ENCODE measurements around the gene LYZL2.

Gene LYZL2

DNA sequence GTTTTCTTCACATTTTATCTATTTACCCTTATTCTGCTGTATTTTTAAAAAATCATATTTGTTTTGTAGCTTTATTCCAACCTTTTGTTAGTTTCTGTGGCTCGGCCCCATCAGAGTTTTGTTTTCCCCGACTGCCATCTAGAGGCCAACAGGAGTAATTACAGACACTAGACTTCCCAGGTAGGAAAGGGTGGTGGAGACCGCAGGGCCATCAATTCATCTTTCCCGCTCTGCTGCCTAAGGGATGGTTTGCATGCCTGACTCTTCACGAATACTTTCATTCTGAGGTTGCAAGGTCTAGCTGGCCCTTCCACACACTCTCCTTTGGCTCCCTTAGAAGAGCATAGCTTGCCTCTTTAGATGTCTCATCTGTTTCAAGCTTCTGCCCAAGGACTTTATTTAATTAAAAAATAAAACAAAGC is 38.3 kb downstream of the LYZL2 start:
- H3K9me3 ChIP-seq: no peaks in the 10 kb centered on the region
- no peak overlapping the region for H3K4me3 ChIP-seq
- peaks cover 31% of the 10 kb centered on the region for H3K4me1 ChIP-seq
- H3K9ac ChIP-seq: no peak overlapping the region
- H3K27ac ChIP-seq: no peak overlapping the region
- H3K36me3 ChIP-seq: no peaks in the 10 kb centered on the region
- H3K27me3 ChIP-seq: no peaks in the 10 kb centered on the region
- TF ChIP-seq Cebpa-rat (IDR thresholded peaks at IDR 0.05): no peak
- no peak overlapping the region for H3K4me2 ChIP-seq
- H4K20me1 ChIP-seq: no peaks in the 10 kb centered on the region

GRCh38 chr10:30589441-30589840 is 40.1 kb downstream of the LYZL2 start:
- no peak overlapping the region for H3K4me3 ChIP-seq

DNA sequence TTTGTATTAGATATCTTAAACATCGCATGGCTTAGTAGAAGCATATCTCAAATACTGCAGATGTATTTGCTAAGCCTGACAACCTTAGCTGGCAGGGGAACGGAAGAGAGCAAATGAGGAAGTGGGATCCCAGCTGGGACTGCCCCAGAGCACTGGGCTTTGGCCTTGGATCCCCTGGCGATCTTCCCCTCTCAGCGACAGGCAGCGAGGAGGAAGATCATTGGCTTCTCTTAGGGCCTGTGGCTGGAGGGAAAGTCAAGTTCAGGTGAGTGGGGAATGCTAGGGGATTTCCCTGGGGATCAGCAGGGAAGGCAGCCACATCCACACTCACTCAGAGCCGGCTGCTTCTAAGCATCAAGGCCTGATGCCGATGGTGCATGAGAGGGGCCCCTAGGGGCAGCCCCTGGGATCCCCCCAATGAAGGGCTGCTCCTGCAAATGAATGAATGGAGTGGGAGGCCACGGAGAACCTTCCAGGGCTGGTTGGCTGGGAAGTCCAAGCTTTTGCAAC is 42.0 kb downstream of the LYZL2 start:
- Histone ChIP-seq H3K9ac (peak overlapping the region; percentile 34; the same call in 1 of the 2 replicates), H4K20me1 (no peaks in the 10 kb centered on the region), H3K9me3 (no peaks in the 10 kb centered on the region), H3K36me3 (no peaks in the 10 kb centered on the region), H3K27me3 (no peaks in the 10 kb centered on the region), H3K4me2 (peak overlapping the region; percentile 74), H3K27ac (no peak overlapping the region; the same call in 1 of the 2 replicates), H3K4me1 (peaks cover 30% of the 10 kb centered on the region), H3K4me3 (no peak overlapping the region)
- no peak for TF ChIP-seq Cebpa-rat (IDR thresholded peaks at IDR 0.05)

More at GRCh38 chr10:30589441-30589840, 40.1 kb downstream of the LYZL2 start:
- Histone ChIP-seq H3K4me1 (peaks cover 29% of the 10 kb centered on the region), H3K27ac (no peak overlapping the region), H3K27me3 (no peaks in the 10 kb centered on the region), H3K36me3 (no peaks in the 10 kb centered on the region), H3K9me3 (no peaks in the 10 kb centered on the region), H4K20me1 (no peaks in the 10 kb centered on the region), H3K9ac (no peak overlapping the region), H3K4me2 (no peak overlapping the region)
- TF ChIP-seq Cebpa-rat (IDR thresholded peaks at IDR 0.05): no peak

- Histone ChIP-seq H3K4me3 (no peak overlapping the region), H3K9me3 (no peaks in the 10 kb centered on the region), H4K20me1 (no peaks in the 10 kb centered on the region), H3K4me1 (peaks cover 30% of the 10 kb centered on the region), H3K27ac (no peak overlapping the region), H3K27me3 (no peaks in the 10 kb centered on the region), H3K36me3 (no peaks in the 10 kb centered on the region), H3K4me2 (peak overlapping the region; percentile 74), H3K9ac (no peak overlapping the region)
- TF ChIP-seq Cebpa-rat (IDR thresholded peaks at IDR 0.05): no peak
Observed at GRCh38 chr10:30586828-30587227, 42.7 kb downstream of the LYZL2 start.

DNA sequence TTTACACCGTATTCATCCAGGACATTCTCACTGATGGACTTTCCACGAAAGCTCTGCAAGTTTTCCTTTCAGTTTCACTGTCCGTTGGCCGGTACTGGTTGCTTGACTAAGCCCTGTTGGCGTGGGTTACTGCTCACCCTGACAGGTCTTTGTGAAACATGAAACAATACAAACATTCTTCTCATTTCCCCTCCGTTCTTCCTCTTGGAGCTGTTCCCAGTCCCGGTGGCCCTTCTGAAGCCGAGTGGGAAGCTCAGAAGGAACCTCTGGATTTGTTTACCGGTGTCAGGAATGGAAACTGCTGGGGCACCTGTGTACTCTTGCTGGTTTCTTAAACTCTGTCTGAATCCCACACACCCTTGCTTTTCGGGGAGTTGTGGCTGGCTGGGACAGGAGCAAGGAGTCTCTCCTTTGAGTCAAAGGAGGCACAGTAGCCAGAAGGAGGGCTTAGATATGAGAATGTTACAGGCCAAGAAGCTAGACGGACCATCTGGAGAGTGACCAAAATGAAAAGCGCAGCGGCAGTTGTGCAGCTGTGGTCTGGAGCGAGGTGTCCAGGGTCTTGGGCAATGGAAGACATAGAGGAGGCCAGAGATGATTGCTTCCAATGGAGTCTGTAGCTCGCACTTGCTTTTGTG is 45.7 kb downstream of the LYZL2 start:
- H3K27ac ChIP-seq: peak overlapping the region; percentile 57; the same call in 1 of the 2 replicates
- no peaks in the 10 kb centered on the region for H4K20me1 ChIP-seq
- no peak overlapping the region for H3K4me3 ChIP-seq
- H3K36me3 ChIP-seq: no peaks in the 10 kb centered on the region
- peak overlapping the region; percentile 72 for H3K4me2 ChIP-seq
- H3K4me1 ChIP-seq: peaks cover 30% of the 10 kb centered on the region
- H3K9me3 ChIP-seq: no peaks in the 10 kb centered on the region
- no peak for TF ChIP-seq Cebpa-rat (IDR thresholded peaks at IDR 0.05)
- H3K9ac ChIP-seq: 0 out of 2 replicates have a peak overlapping the region, but pooled peaks have one; percentile 0
- no peaks in the 10 kb centered on the region for H3K27me3 ChIP-seq

DNA sequence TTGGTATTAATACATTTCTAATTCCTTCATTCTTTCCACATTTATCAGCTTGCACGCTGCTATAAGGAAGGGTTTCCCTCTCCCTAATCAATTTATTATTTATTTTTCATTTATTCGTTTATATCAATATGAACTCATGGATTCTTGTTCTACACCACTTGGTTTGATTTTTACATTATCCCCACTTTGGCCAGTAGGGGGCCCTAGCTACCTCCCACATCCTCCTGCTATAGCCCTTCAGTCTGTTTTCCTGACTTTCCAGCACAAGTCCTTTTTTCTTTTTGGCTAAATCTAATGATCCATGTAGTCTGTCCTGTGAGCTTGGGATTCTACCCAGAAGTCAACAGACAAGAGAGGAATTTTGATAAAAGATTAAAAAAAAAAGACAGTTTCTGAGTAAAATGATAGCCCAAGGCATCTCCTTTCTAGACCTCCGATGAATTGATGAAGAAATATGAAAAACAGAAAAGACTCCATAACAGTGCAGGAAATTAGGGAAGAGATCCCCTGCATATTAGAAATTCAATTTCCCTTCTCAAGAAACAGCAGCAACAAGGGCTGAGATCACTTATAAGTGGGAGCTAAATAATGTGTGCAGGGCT is 47.7 kb downstream of the LYZL2 start:
- H3K27ac ChIP-seq: no peak overlapping the region
- no peak overlapping the region for H3K4me3 ChIP-seq
- no peaks in the 10 kb centered on the region for H4K20me1 ChIP-seq
- H3K9me3 ChIP-seq: no peaks in the 10 kb centered on the region
- no peak overlapping the region for H3K4me2 ChIP-seq
- no peaks in the 10 kb centered on the region for H3K27me3 ChIP-seq
- H3K4me1 ChIP-seq: peaks cover 19% of the 10 kb centered on the region
- no peak for TF ChIP-seq Cebpa-rat (IDR thresholded peaks at IDR 0.05)
- H3K9ac ChIP-seq: no peak overlapping the region
- no peaks in the 10 kb centered on the region for H3K36me3 ChIP-seq

- no peak overlapping the region for H3K4me2 ChIP-seq
- no peaks in the 10 kb centered on the region for H3K36me3 ChIP-seq
- H3K9me3 ChIP-seq: no peaks in the 10 kb centered on the region
- H4K20me1 ChIP-seq: no peaks in the 10 kb centered on the region
- peaks cover 9% of the 10 kb centered on the region for H3K4me1 ChIP-seq
- no peak overlapping the region for H3K9ac ChIP-seq
- H3K27ac ChIP-seq: no peak overlapping the region
- H3K27me3 ChIP-seq: no peaks in the 10 kb centered on the region
- TF ChIP-seq Cebpa-rat (IDR thresholded peaks at IDR 0.05): no peak
- H3K4me3 ChIP-seq: no peak overlapping the region
Observed at GRCh38 chr10:30580676-30581075, 48.9 kb downstream of the LYZL2 start.

DNA sequence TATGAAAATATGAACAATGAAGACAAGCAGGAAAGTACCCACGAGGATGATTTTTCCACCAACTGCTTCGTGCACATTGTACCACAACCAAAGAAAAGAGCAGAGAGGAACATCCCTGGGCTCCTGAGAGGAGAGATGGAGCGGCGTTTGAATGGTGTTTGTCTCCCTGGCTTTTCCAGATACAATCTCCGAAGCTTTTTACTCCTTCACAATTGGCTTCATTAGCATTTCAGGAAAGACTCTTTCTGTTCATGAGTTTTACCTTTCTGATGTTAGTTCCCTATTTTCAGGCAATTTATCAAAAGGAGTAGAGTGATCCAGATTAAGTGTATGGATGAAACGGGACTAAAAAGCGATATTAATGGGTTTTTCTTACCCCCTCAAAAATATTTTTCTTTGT is 49.3 kb downstream of the LYZL2 start:
- H3K9me3 ChIP-seq: no peaks in the 10 kb centered on the region

GRCh38 chr10:30579574-30579973 is 50.0 kb downstream of the LYZL2 start:
- no peak overlapping the region for H3K9ac ChIP-seq
- no peaks in the 10 kb centered on the region for H3K9me3 ChIP-seq
- H3K27ac ChIP-seq: no peak overlapping the region
- H3K4me1 ChIP-seq: peaks cover 9% of the 10 kb centered on the region
- no peak overlapping the region for H3K4me2 ChIP-seq
- no peaks in the 10 kb centered on the region for H3K36me3 ChIP-seq
- no peaks in the 10 kb centered on the region for H4K20me1 ChIP-seq
- no peak overlapping the region for H3K4me3 ChIP-seq
- H3K27me3 ChIP-seq: no peaks in the 10 kb centered on the region
- no peak for TF ChIP-seq Cebpa-rat (IDR thresholded peaks at IDR 0.05)

More for the DNA sequence above, 49.3 kb downstream of the LYZL2 start:
- Histone ChIP-seq H3K4me3 (no peak overlapping the region), H3K27ac (no peak overlapping the region), H3K36me3 (no peaks in the 10 kb centered on the region), H3K9ac (no peak overlapping the region), H4K20me1 (no peaks in the 10 kb centered on the region), H3K27me3 (no peaks in the 10 kb centered on the region), H3K4me1 (peaks cover 9% of the 10 kb centered on the region), H3K4me2 (no peak overlapping the region)
- no peak for TF ChIP-seq Cebpa-rat (IDR thresholded peaks at IDR 0.05)

DNA sequence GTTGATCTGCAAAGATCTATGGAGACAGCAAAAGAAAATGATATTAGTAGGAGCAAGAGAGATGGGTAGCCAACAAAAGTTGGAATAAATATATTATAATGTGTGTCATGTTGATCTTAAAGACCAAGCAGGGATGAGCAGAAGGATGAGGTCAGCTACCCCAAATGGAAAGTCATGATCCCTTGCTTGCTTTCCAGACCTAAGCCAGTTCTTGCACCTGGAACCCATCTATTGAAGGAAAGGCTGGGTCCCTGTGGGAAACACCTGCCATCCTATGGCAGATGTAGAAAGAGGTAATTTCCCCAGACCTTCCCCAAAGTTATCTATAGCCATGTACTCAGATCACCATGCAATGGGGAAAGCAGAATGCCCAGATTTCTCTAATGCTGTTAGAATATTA is 52.5 kb downstream of the LYZL2 start:
- no peak for TF ChIP-seq Cebpa-rat (IDR thresholded peaks at IDR 0.05)
- no peaks in the 10 kb centered on the region; the same call in 1 of the 2 replicates for H3K27me3 ChIP-seq
- no peak overlapping the region for H3K27ac ChIP-seq
- H3K9ac ChIP-seq: no peak overlapping the region
- H3K4me2 ChIP-seq: no peak overlapping the region
- no peaks in the 10 kb centered on the region for H3K4me1 ChIP-seq
- no peaks in the 10 kb centered on the region for H4K20me1 ChIP-seq
- no peaks in the 10 kb centered on the region for H3K36me3 ChIP-seq
- H3K9me3 ChIP-seq: no peaks in the 10 kb centered on the region
- H3K4me3 ChIP-seq: no peak overlapping the region

All from BLaER1 (cell line).